ENCODE data around the gene SRL.

DNA sequence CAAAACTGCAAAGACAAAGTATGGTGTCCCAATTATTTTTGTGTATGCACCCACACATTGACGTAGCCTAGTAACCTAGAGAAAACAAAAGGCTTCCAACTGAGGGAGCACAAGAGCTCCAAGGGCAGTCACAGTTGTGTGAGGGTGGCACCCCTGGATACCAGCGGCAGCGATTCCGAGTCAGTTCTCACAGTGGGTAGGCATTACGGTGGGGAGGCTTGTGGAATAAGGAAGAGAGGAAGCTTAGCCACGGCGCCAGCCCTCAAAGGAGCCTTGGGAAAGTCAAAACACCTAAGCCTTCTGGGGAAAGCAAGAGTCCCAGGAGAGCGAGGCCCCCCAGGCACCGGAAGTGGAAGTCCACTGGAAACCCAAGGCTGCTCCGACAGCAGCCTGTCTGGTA lies 94.6 kb downstream of the SRL start:
- no peak for TF ChIP-seq GATA2 (IDR thresholded peaks at IDR 0.05; ENCODE audit: low read depth, low read length)
- TF ChIP-seq GATA3 (IDR thresholded peaks at IDR 0.05; ENCODE audit: low read depth, low read length): no peak

Measured in SH-SY5Y (cell line).